LNCaP clone FGC (cell line): ENCODE data around the gene ZNF738.
"Not testable (repeated sequence)": the region's sequence is repeated elsewhere in the genome, so short reads cannot be mapped to it uniquely, and the experiment has no call there.

ENCODE experiments used
- DNase-seq: peaks from one replicate; pipeline ENCODE4 v3.0.0-alpha.2; 2011; ENCODE audit warnings: low read depth
- H3K4me3 ChIP-seq: 2 replicates; pipeline ENCODE4 v1.5.1; 2011; ENCODE audit warnings: mild to moderate bottlenecking, low read depth, low read length, control low read depth
- TF ChIP-seq, protein P1 (sequence below): IDR thresholded peaks from 2 replicates; pipeline ENCODE4 v1.5.1; 2012; ENCODE audit warnings: mild to moderate bottlenecking; ENCODE audit not compliant: control insufficient read depth, insufficient read depth; ENCODE audit errors: extremely low read depth

The ZNF738 gene

GRCh38 chr19:21323000-21323399, 35.8 kb upstream of the ZNF738 start:
- TF ChIP-seq, protein P1, sequence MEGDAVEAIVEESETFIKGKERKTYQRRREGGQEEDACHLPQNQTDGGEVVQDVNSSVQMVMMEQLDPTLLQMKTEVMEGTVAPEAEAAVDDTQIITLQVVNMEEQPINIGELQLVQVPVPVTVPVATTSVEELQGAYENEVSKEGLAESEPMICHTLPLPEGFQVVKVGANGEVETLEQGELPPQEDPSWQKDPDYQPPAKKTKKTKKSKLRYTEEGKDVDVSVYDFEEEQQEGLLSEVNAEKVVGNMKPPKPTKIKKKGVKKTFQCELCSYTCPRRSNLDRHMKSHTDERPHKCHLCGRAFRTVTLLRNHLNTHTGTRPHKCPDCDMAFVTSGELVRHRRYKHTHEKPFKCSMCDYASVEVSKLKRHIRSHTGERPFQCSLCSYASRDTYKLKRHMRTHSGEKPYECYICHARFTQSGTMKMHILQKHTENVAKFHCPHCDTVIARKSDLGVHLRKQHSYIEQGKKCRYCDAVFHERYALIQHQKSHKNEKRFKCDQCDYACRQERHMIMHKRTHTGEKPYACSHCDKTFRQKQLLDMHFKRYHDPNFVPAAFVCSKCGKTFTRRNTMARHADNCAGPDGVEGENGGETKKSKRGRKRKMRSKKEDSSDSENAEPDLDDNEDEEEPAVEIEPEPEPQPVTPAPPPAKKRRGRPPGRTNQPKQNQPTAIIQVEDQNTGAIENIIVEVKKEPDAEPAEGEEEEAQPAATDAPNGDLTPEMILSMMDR = no peak
- no peak for DNase-seq
- H3K4me3 ChIP-seq = no peak overlapping the region

DNA sequence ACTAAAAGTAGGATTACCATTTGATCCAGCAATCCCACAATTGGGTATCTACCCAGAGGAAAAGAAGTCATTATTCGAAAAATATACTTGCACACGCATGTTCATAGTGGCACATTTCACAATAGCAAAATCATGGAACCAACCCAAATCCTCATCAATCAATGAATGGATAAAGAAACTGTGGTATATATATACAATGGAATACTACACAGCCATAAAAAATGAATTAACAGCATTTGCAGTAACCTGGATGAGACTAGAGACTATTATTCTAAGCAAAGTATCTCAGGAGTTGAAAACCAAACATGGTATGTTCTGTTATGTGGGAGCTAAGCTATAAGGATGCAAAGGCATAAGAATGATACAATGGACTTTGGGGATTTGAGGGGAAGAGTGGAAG, 32.6 kb upstream of the ZNF738 start:
- no peak for DNase-seq
- TF ChIP-seq, protein P1 = no peak
- no peak overlapping the region for H3K4me3 ChIP-seq

- TF ChIP-seq, protein P1 = no peak
- peak overlapping the region; percentile 68 for H3K4me3 ChIP-seq
- DNase-seq = no peak
Observed at GRCh38 chr19:21328406-21328805, 30.4 kb upstream of the ZNF738 start.

- H3K4me3 ChIP-seq = peak within 1 kb of the TSS; percentile 68
- TF ChIP-seq, protein P1 = no peak
- peak; percentile 86 for DNase-seq
Observed at GRCh38 chr19:21328885-21329605, 29.8 kb upstream of the ZNF738 start, which contains the start of gene ZNF708. TSS of gene ZNF708 (minus strand) at chr19:21329410. CDS start at chr19:21329212, 198 bp downstream.

GRCh38 chr19:21335721-21336120, 23.1 kb upstream of the ZNF738 start:
- H3K4me3 ChIP-seq = no peak overlapping the region
- no peak for DNase-seq
- TF ChIP-seq, protein P1 = no peak

DNA sequence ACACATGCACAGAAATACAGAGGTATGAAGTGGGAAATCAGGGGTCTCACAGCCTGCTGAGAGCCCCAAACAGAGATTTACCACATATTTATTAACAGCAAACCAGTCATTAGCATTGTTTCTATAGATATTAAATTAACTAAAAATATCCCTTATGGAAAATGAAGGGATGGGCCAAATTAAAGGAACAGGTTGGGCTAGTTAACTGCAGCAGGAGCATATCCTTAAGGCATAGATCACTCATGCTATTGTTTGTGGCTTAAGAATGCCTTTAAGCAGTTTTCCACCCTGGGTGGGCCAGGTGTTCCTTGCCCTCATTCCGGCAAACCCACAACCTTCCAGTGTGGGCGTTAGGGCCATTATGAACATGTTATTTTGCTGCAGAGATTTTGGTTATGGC, 14.0 kb upstream of the ZNF738 start:
- not testable (repeated sequence) for H3K4me3 ChIP-seq, DNase-seq

DNA sequence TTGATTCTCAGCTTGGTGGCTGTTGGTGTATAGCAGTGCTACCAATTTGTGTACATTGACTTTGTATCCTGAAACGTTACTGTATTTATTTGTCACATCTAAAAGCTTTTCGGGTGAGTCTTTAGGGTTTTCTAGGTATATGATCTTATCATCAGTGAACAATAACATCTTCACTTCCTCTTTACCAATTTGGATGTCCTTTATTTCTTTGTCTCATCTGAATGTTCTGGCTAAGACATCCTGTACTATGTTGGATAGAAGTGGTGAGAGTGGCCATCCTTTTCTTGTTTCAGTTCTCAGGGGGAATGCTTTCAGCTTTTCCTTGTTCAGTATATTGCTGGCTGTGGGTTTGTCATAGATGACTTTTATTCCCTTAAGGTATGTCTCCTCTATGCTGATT, 6.0 kb upstream of the ZNF738 start:
- TF ChIP-seq, protein P1 = no peak
- no peak overlapping the region for H3K4me3 ChIP-seq
- no peak for DNase-seq
